HepG2 (cell line): ENCODE results near the gene DNAJC10. TPM values are rescaled to one million over a fixed set of nuclear protein-coding genes. Genes with fewer than 3 reads are reported as not detected.

Experiments used
- ATAC-seq: fragments of 200-7000 bp; cut with Tn5 transposase; 3 replicates; pipeline ENCODE4 v1.9.1; 2020; ENCODE audit warnings: mild to moderate bottlenecking, moderate library complexity
- BruUV-seq: library from RNA; stranded (reverse); fragments of 400-500 nt; replicated peaks from 2 replicates; lab custom pipeline; 2021; lab: Mats Ljungman, UMichigan
- CTCF ChIA-PET: fragments of 300-600 bp; formaldehyde crosslinking; extraction: SDS; loops from one replicate; lab custom pipeline; 2021; ENCODE audit warnings: low total read pairs, inconsistent platforms, low intra/inter-chr PET ratio; lab: Yijun Ruan, JAX
- POLR2A ChIA-PET: fragments of 350-600 bp; sonication (Branson Sonifier 250); formaldehyde crosslinking; loops from one replicate; lab custom pipeline; 2020; ENCODE audit warnings: antibody characterized with exemption, inconsistent platforms; lab: Yijun Ruan, JAX
- DNase-seq: peaks from one replicate; pipeline ENCODE4 v3.0.0-alpha.2; 2015; ENCODE audit warnings: low spot score
- FAIRE-seq: peaks from 3 replicates; lab custom pipeline; 2011; peaks lifted over from hg19 to GRCh38; lab: Jason Lieb, UNC
- H2AFZ ChIP-seq: one replicate; pipeline ENCODE4 v1.6.1; 2011; ENCODE audit warnings: low read length, inconsistent platforms
- H3K27ac ChIP-seq: fragments of 300-600 bp; 3 replicates; pipeline ENCODE4 v1.8.0; 2011; ENCODE audit warnings: mixed run types, mild to moderate bottlenecking, mixed read lengths, low read length, inconsistent platforms; ENCODE audit not compliant: insufficient read depth; ENCODE audit errors: extremely low read length
- H3K27me3 ChIP-seq, 2 experiments: fragments of 200-600 bp in 1 of 2; 2 replicates in 1 of 2; 3 replicates in 1 of 2; pipeline versions ENCODE4 v1.6.0 to v1.8.0; 2011; ENCODE audit warnings: low read length in 2 of 2, mild to moderate bottlenecking in 2 of 2, moderate library complexity in 2 of 2, inconsistent platforms in 1 of 2; ENCODE audit not compliant: insufficient read depth in 2 of 2, control insufficient read depth in 1 of 2
- H3K36me3 ChIP-seq, 2 experiments: fragments of 200-600 bp in 1 of 2; replicated peaks in 1 of 2; 2 replicates in 1 of 2; 3 replicates in 1 of 2; pipeline versions ENCODE4 v1.5.1 to v1.8.0; 2011; ENCODE audit warnings: low read length in 2 of 2, inconsistent platforms in 1 of 2; ENCODE audit not compliant: insufficient read depth in 2 of 2, control insufficient read depth in 1 of 2
- H3K4me1 ChIP-seq: 2 replicates; pipeline ENCODE4 v1.5.1; 2012; ENCODE audit warnings: low read length, inconsistent platforms; ENCODE audit not compliant: insufficient read depth
- H3K4me2 ChIP-seq: 2 replicates; pipeline ENCODE4 v1.6.0; 2011; ENCODE audit warnings: low read depth, low read length, inconsistent platforms
- H3K4me3 ChIP-seq, 3 experiments: fragments of 200-600 bp in 1 of 3; sonication (generic), shearing (Covaris generic) in 1 of 3; replicated peaks in 1 of 3; 2 replicates each; pipeline ENCODE4 v1.5.1; 2011 to 2016; ENCODE audit warnings: low read length in 3 of 3, inconsistent platforms in 2 of 3, low read depth in 2 of 3, mild to moderate bottlenecking in 2 of 3, control low read depth in 1 of 3, mixed read lengths in 1 of 3; ENCODE audit not compliant: insufficient read depth in 1 of 3
- H3K79me2 ChIP-seq: one replicate; pipeline ENCODE4 v1.6.1; 2011; ENCODE audit warnings: low read length, inconsistent platforms; ENCODE audit not compliant: insufficient read depth
- H3K9ac ChIP-seq: 2 replicates; pipeline ENCODE4 v1.6.0; 2011; ENCODE audit warnings: mild to moderate bottlenecking, low read depth, low read length, inconsistent platforms; ENCODE audit not compliant: insufficient read depth
- H3K9me3 ChIP-seq: 2 replicates; pipeline ENCODE4 v1.5.1; 2012; ENCODE audit warnings: mild to moderate bottlenecking, low read length
- H4K20me1 ChIP-seq: 2 replicates; pipeline ENCODE4 v1.6.0; 2011; ENCODE audit warnings: inconsistent platforms, mild to moderate bottlenecking, low read length, moderate library complexity; ENCODE audit not compliant: insufficient read depth
- CENPT ChIP-seq: sonication (generic); formaldehyde crosslinking; IDR thresholded peaks from 2 replicates; pipeline ENCODE4 v1.8.0; 2022; ENCODE audit warnings: low read depth, mild to moderate bottlenecking, moderate library complexity, missing genetic modification reagents
- DNMT3B ChIP-seq: conservative IDR thresholded peaks from 2 replicates; pipeline ENCODE4 v1.6.1; 2016; ENCODE audit warnings: missing biosample characterization, control low read depth
- EHMT2 ChIP-seq: fragments of 200-600 bp; sonication (generic); IDR thresholded peaks from 2 replicates; pipeline ENCODE4 v1.7.0; 2017; ENCODE audit warnings: antibody characterized with exemption, low read depth, low read length, borderline replicate concordance
- FOSL2 ChIP-seq: sonication (generic); formaldehyde crosslinking; IDR thresholded peaks from 2 replicates; pipeline ENCODE4 v1.4.0; 2020; ENCODE audit warnings: missing genetic modification reagents
- KLF13 ChIP-seq: sonication (generic); formaldehyde crosslinking; IDR thresholded peaks from 2 replicates; pipeline ENCODE4 v1.4.0; 2020; ENCODE audit warnings: mild to moderate bottlenecking, missing genetic modification reagents
- NFKBIZ ChIP-seq: IDR thresholded peaks from 2 replicates; pipeline ENCODE4 v1.6.1; 2018; ENCODE audit warnings: missing genetic modification reagents, missing compliant biosample characterization
- POLR2AphosphoS2 ChIP-seq: IDR thresholded peaks from 2 replicates; pipeline ENCODE4 v1.6.1; 2011; ENCODE audit warnings: low read depth, low read length, improper control_type of control experiment
- SAFB2 ChIP-seq: sonication (generic); formaldehyde crosslinking; IDR thresholded peaks from 2 replicates; pipeline ENCODE4 v1.5.1; 2020; ENCODE audit warnings: missing genetic modification reagents, low read depth, mild to moderate bottlenecking, borderline replicate concordance
- SOX6 ChIP-seq, 2 experiments: fragments of 450-650 bp in 1 of 2; sonication (generic) in 1 of 2; formaldehyde crosslinking in 1 of 2; IDR thresholded peaks; 2 replicates each; pipeline versions ENCODE4 v1.4.0 to v1.6.1; 2017 to 2020; ENCODE audit warnings: antibody characterized with exemption in 1 of 2, mild to moderate bottlenecking in 1 of 2, missing genetic modification reagents in 1 of 2
- ZKSCAN1 ChIP-seq: fragments of 150-350 bp; IDR thresholded peaks from 2 replicates; pipeline ENCODE4 v1.6.1; 2014; ENCODE audit warnings: low read length
- ZKSCAN8 ChIP-seq: IDR thresholded peaks from 2 replicates; pipeline ENCODE4 v1.6.1; 2016; ENCODE audit warnings: borderline replicate concordance, missing genetic modification reagents, missing compliant biosample characterization
- ZNF710 ChIP-seq: sonication (generic); formaldehyde crosslinking; IDR thresholded peaks from 2 replicates; pipeline ENCODE4 v1.5.0; 2020; ENCODE audit warnings: mild to moderate bottlenecking, missing genetic modification reagents, borderline replicate concordance
- ZNF777 ChIP-seq: sonication (generic); formaldehyde crosslinking; IDR thresholded peaks from 2 replicates; pipeline ENCODE4 v1.4.0; 2020; ENCODE audit warnings: missing genetic modification reagents
- ZNF781 ChIP-seq: sonication (generic); formaldehyde crosslinking; IDR thresholded peaks from 2 replicates; pipeline ENCODE4 v1.5.1; 2020; ENCODE audit warnings: borderline replicate concordance, mild to moderate bottlenecking, missing genetic modification reagents; ENCODE audit errors: not compliant biosample characterization
- ZNF878 ChIP-seq: sonication (generic); formaldehyde crosslinking; IDR thresholded peaks from 2 replicates; pipeline ENCODE4 v1.8.1; 2023; ENCODE audit warnings: mild to moderate bottlenecking, missing genetic modification reagents, moderate library complexity
- WGBS: methylation state at CpG from one replicate; pipeline ENCODE4 v1.1.6; 2017; ENCODE audit warnings: low lambda C conversion rate; 5-methylcytosine and 5-hydroxymethylcytosine counted together
- in situ Hi-C: cut with HindIII; loops from 2 replicates; pipeline ENCODE4 v1.10.0; 2017; ENCODE audit warnings: low pct_unique_long_range_greater_than_20kb; ENCODE audit not compliant: extremely low pct_ligation_motif_present
- intact Hi-C: fragments of 100-400 bp; cut with micrococcal nuclease; formaldehyde crosslinking; loops from one replicate; pipeline ENCODE4 v1.10.0; 2022; ENCODE audit not compliant: unreplicated experiment
- polyA plus RNA-seq, 8 experiments: library from polyadenylated mRNA; depleted of rRNA in 3 of 8; stranded (reverse) in 7 of 8; unstranded in 1 of 8; fragments of >200 nt; fragmentation: Illumina TruSeq in 4 of 8; extraction: Trizol in 4 of 8; gene quantifications; 2 replicates each; pipeline versions ENCODE4 v1.2.1 to v1.2.3, GENCODE V29; 2011 to 2016; ENCODE audit warnings: low read depth in 4 of 8, missing spikeins in 1 of 8, mixed read lengths in 1 of 8; ENCODE audit not compliant: insufficient read depth in 1 of 8
- total RNA-seq, 5 experiments: library from RNA; depleted of rRNA; stranded (reverse); fragments of >200 nt; fragmentation: Illumina TruSeq; extraction: Trizol; gene quantifications; 2 replicates each; pipeline ENCODE4 v1.2.3, GENCODE V29; 2016; ENCODE audit warnings: low read depth in 1 of 5

Gene DNAJC10
- total and polyA plus RNA-seq, 2 of the 13 experiments (the other 11 are each of a cell fraction or from before 2014, with no cell fraction given) = 44.1 to 178 TPM

GRCh38 chr2:182824767-182825158 is 108.7 kb downstream of the DNAJC10 start:
- DNase-seq (no peak), ATAC-seq (no peak), FAIRE-seq (no peak)
- in situ Hi-C loops = no loop called here
- CTCF ChIA-PET = no interaction called here
- H4K20me1 ChIP-seq = no peaks in the 10 kb centered on the region
- POLR2A ChIA-PET = no interaction called here
- H3K9me3 ChIP-seq = no peaks in the 10 kb centered on the region
- H3K4me2 ChIP-seq = no peak overlapping the region
- H3K27me3 ChIP-seq = no peaks in the 10 kb centered on the region; a peak in 1 of 5 replicates
- no peak for TF ChIP-seq NFKBIZ (CRISPR knock-in tag)
- no peak for TF ChIP-seq ZNF777 (CRISPR knock-in tag)
- no peak for TF ChIP-seq EHMT2
- TF ChIP-seq SAFB2 = no peak
- TF ChIP-seq DNMT3B (CRISPR knock-in tag) = no peak
- no peak for TF ChIP-seq ZKSCAN1
- TF ChIP-seq ZKSCAN8 (CRISPR knock-in tag) = no peak
- no peak for TF ChIP-seq FOSL2
- no peak for TF ChIP-seq SOX6 (IDR thresholded peaks at IDR 0.05)
- no peak for TF ChIP-seq SOX6 (CRISPR knock-in tag; IDR thresholded peaks at IDR 0.05)
- no peak for TF ChIP-seq POLR2AphosphoS2
- no peak for TF ChIP-seq CENPT (CRISPR knock-in tag)
- no peak for TF ChIP-seq ZNF781
- TF ChIP-seq ZNF878 (CRISPR knock-in tag) = no peak
- TF ChIP-seq KLF13 (CRISPR knock-in tag) = no peak
- TF ChIP-seq ZNF710 (CRISPR knock-in tag) = no peak
- H3K79me2 ChIP-seq = no peaks in the 10 kb centered on the region
- no peak overlapping the region for H3K9ac ChIP-seq
- H2AFZ ChIP-seq = no peak overlapping the region
- no peaks in the 10 kb centered on the region for H3K4me1 ChIP-seq
- WGBS = 48% methylated on average over 6 of the region's 6 CpGs
- intact Hi-C loops = no loop called here
- no peaks in the 10 kb centered on the region for H3K36me3 ChIP-seq
- H3K4me3 ChIP-seq = no peak overlapping the region
- no TSS peak for BruUV-seq
- no peak overlapping the region for H3K27ac ChIP-seq
